ENCODE measurements around the gene MRPS6.

GRCh38 chr21:34100337-34100736 is 27.0 kb downstream of the MRPS6 start:
- TF ChIP-seq, protein P1, sequence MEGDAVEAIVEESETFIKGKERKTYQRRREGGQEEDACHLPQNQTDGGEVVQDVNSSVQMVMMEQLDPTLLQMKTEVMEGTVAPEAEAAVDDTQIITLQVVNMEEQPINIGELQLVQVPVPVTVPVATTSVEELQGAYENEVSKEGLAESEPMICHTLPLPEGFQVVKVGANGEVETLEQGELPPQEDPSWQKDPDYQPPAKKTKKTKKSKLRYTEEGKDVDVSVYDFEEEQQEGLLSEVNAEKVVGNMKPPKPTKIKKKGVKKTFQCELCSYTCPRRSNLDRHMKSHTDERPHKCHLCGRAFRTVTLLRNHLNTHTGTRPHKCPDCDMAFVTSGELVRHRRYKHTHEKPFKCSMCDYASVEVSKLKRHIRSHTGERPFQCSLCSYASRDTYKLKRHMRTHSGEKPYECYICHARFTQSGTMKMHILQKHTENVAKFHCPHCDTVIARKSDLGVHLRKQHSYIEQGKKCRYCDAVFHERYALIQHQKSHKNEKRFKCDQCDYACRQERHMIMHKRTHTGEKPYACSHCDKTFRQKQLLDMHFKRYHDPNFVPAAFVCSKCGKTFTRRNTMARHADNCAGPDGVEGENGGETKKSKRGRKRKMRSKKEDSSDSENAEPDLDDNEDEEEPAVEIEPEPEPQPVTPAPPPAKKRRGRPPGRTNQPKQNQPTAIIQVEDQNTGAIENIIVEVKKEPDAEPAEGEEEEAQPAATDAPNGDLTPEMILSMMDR (IDR thresholded peaks at IDR 0.05) = no peak
- no peak for TF ChIP-seq ZFX (IDR thresholded peaks at IDR 0.05; ENCODE audit: borderline replicate concordance)

Measured in 22Rv1 (cell line).